Loucy (cell line): ENCODE measurements around the gene MOB3B.

Experiments used
- EZH2phosphoT487 ChIP-seq: fragments of 200-600 bp; IDR thresholded peaks from 2 replicates; pipeline ENCODE4 v1.6.1; 2018; ENCODE audit warnings: antibody characterized with exemption, mild to moderate bottlenecking, moderate library complexity, borderline replicate concordance
- TF ChIP-seq, protein P1 (sequence below): fragments of 200-600 bp; sonication (generic); conservative IDR thresholded peaks from 2 replicates; pipeline ENCODE4 v1.5.1; 2014; ENCODE audit warnings: mild to moderate bottlenecking, antibody characterized with exemption, low read length

GRCh38 chr9:27276193-27277030 is 253.2 kb downstream of the MOB3B start:
- TF ChIP-seq, protein P1, sequence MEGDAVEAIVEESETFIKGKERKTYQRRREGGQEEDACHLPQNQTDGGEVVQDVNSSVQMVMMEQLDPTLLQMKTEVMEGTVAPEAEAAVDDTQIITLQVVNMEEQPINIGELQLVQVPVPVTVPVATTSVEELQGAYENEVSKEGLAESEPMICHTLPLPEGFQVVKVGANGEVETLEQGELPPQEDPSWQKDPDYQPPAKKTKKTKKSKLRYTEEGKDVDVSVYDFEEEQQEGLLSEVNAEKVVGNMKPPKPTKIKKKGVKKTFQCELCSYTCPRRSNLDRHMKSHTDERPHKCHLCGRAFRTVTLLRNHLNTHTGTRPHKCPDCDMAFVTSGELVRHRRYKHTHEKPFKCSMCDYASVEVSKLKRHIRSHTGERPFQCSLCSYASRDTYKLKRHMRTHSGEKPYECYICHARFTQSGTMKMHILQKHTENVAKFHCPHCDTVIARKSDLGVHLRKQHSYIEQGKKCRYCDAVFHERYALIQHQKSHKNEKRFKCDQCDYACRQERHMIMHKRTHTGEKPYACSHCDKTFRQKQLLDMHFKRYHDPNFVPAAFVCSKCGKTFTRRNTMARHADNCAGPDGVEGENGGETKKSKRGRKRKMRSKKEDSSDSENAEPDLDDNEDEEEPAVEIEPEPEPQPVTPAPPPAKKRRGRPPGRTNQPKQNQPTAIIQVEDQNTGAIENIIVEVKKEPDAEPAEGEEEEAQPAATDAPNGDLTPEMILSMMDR, result peak; percentile 88
- no peak for TF ChIP-seq EZH2phosphoT487
